ENCODE results near the gene NIPAL4.

Gene NIPAL4

DNA sequence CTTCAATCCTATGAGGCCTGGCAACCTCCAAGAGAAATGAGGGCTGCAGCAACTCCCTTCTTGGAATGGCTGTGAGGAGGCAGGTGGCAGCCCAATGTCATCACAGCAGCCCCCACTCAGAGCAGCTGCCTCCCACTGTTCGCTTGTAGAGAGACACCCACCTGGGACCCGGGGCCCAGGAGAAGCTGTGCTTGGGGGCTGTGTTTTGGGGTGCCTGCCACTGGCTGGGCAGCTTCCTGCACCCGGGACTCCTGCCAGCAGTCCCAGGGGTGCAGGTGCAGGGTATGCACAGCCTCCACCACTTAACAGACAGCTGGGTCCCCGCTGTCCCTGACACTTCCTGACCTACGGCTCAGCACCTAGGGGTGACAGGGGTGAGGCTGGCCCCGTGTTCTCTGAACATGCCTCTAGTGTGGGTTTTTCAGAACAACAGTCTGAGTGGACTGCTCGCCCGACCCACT lies 26.2 kb downstream of the NIPAL4 start:
- no peak for DNase-seq

DNA sequence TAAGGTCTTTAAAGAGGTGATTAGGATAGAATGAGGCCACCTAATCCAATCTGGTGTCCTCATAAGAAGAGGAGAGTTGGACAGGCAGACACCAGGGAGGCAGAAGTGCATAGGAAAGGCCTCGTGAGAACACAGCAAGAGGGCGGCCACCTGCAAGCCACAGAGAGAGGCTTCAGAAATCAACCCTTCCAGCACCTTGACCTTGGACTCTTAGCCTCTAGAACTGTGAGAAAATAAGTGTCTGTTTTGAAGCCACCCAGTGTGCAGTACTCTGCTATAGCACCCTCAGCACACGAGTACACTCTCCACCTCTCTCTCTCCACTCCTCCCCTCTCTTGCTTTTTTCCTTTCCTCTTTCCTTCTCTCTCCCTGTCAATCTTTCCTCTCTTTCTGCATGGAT lies 26.8 kb downstream of the NIPAL4 start:
- no peak for DNase-seq

DNA sequence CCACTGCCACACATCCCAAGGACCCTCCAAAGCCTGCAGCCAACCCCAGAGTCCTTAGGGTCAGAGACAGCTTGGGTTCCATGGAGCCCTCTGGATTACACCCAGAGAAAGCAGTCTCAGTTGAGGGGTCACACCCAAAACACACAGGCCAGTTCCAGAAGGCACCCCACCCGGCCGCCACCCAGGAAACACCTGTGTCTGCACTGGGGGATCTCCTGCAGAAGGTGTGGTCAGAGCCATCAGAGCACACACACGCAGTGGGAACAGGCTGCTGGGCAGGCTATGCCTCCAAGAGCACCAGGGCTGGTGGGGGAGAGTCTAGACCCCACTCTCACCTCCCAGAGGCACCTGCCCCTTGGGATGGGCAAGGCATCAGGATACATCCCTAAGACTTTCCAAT lies 27.3 kb downstream of the NIPAL4 start:
- DNase-seq: no peak

DNA sequence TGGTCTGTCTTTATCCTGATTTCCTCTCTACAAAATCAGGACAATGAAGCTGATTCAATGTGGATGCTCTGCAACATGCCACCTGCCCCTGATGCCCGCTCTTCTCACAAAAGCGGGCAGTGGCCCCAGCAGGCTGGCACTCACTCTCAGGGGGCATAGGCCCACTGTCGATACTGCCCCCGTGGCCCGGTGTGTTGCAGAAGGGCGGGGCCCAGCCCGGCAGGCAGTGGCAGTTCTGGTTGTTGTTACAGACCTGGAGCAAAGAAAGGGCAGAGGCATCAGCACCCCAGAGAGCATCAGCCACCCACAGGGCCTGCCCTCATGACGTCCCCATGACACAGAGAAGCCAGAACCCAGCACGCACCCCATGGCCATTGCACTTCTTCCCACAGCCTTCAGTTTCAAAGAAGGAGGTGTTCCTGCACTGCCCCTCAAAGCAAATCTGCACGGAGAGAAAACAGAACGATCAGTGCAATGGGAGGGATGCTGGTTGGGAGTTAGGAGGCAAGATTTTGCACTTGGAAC lies 31.5 kb downstream of the NIPAL4 start:
- DNase-seq: no peak

- no peak for DNase-seq
Observed at GRCh38 chr5:157492886-157493285, 32.9 kb downstream of the NIPAL4 start.

- DNase-seq: no peak
Observed at GRCh38 chr5:157494178-157494832, 34.3 kb downstream of the NIPAL4 start.

- no peak for DNase-seq
Observed at GRCh38 chr5:157496864-157497263, 36.9 kb downstream of the NIPAL4 start.

DNA sequence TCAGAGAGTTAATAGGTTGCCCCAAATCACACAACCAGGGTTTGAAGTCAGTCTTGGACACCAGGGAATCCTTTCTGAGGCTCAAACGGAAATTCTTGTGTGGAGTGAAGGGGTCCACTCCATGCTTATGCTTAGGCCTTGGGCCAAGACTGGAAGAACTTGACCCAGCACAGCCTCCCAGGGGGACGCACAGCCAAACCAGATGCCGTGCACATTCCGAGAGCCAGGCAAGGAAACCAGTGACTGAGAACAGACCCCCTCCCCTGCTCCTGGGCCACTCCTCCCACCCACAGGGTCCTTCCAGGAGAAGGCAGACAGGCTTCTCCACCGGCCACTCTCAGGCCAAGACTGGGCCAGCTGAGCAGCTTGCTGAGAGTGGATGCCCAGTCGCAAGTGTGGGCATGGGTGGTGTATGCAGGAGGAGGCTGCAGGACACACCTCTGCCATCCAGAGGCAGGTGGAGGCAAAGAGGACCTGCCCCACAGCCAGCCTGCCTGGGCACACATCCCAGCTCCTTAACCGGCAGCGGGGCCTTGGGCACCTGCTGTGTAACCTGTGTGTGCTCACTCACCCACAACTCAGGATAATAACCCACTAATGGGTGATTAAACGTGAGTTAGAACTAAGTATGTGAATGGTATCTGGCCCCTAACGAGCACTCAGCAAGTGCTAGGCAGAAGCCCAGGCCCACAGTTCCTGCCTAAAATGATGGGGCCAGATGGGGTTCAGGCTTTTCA lies 38.0 kb downstream of the NIPAL4 start:
- DNase-seq: no peak

GRCh38 chr5:157502143-157502647 lies 42.2 kb downstream of the NIPAL4 start:
- no peak for DNase-seq

GRCh38 chr5:157504053-157504452 lies 44.0 kb downstream of the NIPAL4 start:
- DNase-seq: no peak

DNA sequence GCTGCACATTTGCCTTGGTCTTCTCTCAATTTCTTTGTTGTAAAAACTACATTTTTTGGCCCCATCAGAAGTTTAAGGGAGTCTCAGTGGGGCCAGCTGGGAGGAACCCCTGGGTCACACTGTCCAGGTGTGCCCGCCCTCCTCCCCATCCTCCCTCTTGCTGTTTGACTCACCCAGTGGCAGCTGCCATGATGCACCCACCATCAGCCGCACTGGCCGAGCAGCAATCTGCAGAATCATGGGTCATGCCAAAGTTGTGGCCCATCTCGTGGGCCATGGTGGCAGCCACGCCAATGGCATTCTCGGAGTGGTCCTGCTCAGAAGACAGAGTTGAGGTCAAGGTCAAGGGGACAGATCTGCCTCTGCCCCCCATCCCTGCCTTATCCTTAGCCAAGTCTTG lies 45.5 kb downstream of the NIPAL4 start:
- no peak for DNase-seq

DNA sequence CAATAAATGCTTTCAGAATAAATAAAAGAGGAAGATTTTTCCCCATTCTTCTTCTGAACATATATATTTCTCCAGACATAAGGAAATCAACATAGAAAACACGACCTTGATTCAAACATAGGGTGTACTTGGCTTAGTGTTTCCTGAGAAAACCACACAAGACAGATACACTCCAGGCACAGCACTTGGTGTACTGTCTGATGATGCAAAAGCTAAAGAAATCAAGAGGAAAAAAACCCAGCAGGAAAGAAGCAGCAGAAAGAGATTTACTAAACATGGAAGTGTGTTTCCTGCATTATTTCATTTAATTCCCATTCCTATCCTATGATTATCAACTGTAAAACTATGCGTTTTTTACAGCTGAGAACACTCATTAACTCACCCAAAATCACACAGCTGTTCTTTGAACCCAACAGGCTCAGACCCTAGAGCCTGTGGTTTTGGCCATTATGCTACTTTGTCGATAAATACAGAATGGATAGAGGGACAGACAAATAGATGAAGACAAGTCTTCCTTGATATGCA lies 46.1 kb downstream of the NIPAL4 start:
- DNase-seq: no peak

- no peak for DNase-seq
Observed at GRCh38 chr5:157506981-157507780, 47.2 kb downstream of the NIPAL4 start.

GRCh38 chr5:157509093-157509492 lies 49.1 kb downstream of the NIPAL4 start:
- DNase-seq: no peak

- DNase-seq: no peak
Observed at GRCh38 chr5:157509587-157509986, 49.6 kb downstream of the NIPAL4 start.

DNA sequence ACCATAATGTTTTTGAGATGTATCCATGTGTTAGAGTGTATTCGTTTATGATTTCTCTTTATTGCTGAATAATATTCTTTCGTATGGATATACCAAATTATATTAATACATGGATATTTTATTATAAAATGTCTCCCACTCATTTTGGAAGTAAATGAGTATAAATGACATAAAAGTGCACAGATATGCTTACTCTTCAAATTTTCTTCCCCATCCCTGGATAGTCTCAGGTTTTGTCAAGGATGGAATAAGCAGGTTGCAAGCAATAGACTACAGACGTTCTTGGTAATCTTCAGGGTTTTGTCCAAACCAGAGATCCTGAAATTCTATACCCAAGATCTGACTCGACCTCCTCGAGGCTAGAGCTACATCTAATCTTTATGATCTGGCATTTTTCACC lies 50.7 kb downstream of the NIPAL4 start:
- DNase-seq: no peak

- no peak for DNase-seq
Observed at GRCh38 chr5:157511651-157512644, 51.9 kb downstream of the NIPAL4 start.

- DNase-seq: no peak
Observed at GRCh38 chr5:157513182-157513581, 53.2 kb downstream of the NIPAL4 start.

DNA sequence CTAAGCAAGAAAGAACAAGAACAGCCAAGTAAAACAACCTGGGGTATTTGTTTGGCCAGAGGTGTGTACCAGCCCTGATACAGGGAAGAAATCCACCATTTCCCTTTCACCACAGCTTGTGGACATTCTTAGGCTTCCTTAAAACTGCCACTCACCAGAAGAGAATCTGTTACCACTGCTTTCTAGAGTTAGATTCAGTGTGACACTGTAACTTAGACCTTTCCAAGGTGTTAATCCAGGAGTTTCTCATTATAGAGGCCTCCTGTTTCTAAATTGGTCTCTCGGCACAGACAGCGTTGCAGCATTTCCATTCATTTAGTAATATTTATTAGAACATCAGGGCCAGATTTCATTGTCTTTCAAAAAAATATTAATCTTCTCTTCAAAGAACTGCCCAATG lies 55.0 kb downstream of the NIPAL4 start:
- no peak for DNase-seq

- DNase-seq: no peak
Observed at GRCh38 chr5:157516006-157516405, 56.0 kb downstream of the NIPAL4 start.

DNA sequence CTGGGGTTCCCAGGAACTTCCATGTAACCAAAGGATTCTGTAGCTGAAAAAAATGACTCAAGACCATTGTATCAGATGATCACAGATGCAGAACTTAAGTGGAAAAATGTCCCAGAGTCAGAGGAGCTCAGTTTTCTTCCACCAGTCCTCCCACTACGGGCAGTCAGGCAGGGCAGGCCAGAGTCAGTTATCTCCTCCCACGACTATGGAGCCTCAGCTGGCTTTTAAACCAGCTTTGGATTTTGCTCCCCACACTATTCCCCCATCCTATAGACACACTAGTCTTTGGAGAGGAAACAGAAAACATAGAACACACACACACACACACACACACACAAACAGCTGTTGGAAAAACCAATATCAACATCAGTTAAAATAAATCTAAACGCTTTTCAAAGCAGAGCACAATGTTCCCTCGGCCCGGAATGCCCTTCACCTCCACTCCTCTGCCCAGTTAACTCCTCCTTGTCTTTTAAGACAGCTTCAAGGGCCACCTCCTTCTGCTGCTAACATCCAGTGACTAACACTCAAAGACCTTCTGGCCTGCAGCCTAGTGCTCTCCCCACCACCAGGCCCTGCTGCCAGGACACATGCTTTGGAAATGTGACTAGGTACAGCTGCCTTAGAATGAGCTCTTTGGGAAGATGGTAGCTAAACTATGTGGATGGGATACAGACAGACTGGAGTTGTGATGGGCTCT lies 56.8 kb downstream of the NIPAL4 start:
- no peak for DNase-seq
